Choroid plexus epithelial cell (primary cell): ENCODE data around the gene ITPRID2.
A peak's percentile ranks its signal among the peaks of the same experiment; 100 is the strongest.

ENCODE experiments used
- DNase-seq: peaks from one replicate; pipeline ENCODE4 v3.0.0-alpha.2; 2010; ENCODE audit warnings: low read depth
- H3K4me3 ChIP-seq: 2 replicates; pipeline ENCODE4 v1.5.1; 2011; ENCODE audit warnings: low read depth, mild to moderate bottlenecking, control low read depth, low read length, moderate library complexity
- TF ChIP-seq, protein P1 (sequence below): conservative IDR thresholded peaks from 2 replicates; pipeline ENCODE4 v1.5.1; 2011; ENCODE audit warnings: low read depth, mild to moderate bottlenecking, control low read depth, inconsistent platforms, low read length, moderate library complexity

The ITPRID2 gene

DNA sequence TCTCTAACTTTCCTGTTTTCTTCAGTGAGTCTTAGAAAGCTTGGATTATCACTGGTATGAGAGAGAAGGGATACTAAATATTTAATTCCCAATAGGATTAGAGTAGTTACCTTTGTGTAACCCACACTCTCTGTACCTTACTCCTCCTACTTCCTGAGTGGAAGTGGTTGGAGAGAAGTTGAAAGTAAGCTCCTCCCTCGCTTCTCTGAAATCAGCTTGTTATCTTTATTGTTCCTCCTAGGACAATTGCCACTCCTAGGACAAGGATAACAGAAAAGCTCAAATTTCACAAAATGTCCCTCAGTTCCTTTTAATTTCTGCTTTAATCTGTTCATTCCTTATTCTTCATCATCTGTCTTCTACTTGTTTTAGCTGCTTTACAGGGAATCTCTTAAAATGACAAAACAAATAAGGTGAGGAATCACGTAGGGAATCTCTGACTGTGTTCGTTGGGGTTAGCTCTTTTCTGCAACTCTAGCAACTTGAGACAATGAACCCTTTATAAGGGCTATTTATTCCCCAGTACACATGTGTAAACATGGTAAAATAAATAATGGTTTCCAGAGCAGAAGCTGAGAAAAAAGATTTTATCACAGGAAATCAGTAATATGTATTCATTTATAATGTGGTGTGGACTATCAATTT is 8.6 kb downstream of the ITPRID2 start:
- H3K4me3 ChIP-seq: no peak overlapping the region
- TF ChIP-seq, protein P1, sequence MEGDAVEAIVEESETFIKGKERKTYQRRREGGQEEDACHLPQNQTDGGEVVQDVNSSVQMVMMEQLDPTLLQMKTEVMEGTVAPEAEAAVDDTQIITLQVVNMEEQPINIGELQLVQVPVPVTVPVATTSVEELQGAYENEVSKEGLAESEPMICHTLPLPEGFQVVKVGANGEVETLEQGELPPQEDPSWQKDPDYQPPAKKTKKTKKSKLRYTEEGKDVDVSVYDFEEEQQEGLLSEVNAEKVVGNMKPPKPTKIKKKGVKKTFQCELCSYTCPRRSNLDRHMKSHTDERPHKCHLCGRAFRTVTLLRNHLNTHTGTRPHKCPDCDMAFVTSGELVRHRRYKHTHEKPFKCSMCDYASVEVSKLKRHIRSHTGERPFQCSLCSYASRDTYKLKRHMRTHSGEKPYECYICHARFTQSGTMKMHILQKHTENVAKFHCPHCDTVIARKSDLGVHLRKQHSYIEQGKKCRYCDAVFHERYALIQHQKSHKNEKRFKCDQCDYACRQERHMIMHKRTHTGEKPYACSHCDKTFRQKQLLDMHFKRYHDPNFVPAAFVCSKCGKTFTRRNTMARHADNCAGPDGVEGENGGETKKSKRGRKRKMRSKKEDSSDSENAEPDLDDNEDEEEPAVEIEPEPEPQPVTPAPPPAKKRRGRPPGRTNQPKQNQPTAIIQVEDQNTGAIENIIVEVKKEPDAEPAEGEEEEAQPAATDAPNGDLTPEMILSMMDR: no peak
- DNase-seq: no peak

DNA sequence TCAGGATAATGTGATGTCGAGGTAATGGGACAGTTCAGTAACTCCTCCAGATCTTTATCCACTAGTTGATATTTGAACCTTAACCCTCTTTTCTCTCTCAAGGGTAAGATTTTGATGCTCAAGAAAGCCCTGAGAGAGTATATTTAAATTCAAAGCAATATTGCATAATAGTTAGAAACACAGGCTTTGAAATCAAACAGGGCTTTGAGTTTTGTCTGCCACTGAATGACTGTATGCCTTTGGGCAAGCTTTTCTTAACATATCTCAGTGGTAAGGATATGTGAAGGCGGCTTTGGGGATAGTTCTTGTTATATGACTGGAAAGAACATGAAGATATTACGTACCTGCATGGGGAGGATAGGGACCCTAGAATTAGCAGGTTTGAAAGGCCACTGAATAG is 11.1 kb downstream of the ITPRID2 start:
- DNase-seq: no peak
- no peak overlapping the region for H3K4me3 ChIP-seq
- TF ChIP-seq, protein P1: no peak

- no peak overlapping the region for H3K4me3 ChIP-seq
- TF ChIP-seq, protein P1: peak; percentile 64
- peak; percentile 71 for DNase-seq
These were observed 12.6 kb downstream of the ITPRID2 start for GRCh38 chr2:181904022-181904632.

- no peak for DNase-seq
- TF ChIP-seq, protein P1: no peak
- no peak overlapping the region for H3K4me3 ChIP-seq
These were observed 15.5 kb downstream of the ITPRID2 start for GRCh38 chr2:181907057-181907456.

DNA sequence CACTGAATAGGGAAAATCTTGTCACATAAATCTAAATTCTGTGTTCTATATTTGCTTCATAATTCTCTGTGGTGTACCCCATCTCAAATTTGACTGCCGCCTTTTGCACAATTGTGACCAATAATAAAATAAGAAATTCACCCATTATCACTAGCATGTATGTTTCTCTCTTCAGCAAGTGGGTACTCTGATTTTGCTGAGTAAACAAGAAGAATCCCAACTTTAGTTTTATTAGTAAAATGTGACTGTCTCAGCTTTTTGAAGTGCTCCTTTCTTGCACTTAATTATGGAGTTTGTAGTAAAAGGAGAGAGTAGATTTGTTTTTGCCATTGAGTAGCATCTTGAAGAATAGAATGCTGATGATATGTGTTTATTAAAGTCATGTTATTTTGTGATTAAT is 16.1 kb downstream of the ITPRID2 start:
- DNase-seq: no peak
- TF ChIP-seq, protein P1: no peak
- H3K4me3 ChIP-seq: no peak overlapping the region

DNA sequence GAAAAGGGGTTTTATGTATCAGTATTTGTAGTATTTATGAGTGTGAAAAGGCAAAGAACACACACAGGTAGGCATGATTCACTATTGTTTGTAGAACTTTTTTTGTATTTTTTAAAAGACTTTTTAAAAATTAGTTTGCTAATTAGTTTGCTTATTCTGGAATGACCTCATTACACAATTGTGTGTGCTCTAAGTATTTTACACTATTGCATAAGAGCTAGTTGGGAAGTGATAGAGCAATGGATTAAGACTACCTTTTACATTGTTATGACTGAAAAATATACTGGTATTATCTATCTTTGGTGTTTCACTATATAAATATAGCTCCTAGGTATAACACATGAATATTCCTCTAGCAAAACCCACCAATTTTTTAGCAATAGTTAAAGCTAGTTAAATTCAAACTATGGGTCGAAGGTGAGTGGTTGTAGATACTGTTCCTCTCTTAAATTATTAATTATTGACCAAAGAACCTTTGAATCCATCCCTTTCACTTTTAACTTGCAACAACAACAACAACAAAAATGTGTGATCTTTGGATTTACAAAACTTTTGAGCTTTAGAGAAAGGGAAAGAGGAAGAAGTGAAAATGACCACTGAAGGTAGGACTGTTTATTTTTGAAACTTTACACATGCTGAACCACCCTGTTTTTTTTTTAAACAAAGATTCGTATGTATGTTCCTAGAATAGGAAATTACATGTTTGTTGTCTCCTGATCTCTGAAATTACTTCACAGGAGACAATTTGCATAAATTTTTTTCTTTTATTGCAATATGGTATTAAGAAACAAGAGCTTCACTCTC is 18.7 kb downstream of the ITPRID2 start:
- H3K4me3 ChIP-seq: no peak overlapping the region
- DNase-seq: no peak
- TF ChIP-seq, protein P1: no peak

- TF ChIP-seq, protein P1: no peak
- DNase-seq: no peak
- no peak overlapping the region for H3K4me3 ChIP-seq
These were observed 20.3 kb downstream of the ITPRID2 start for GRCh38 chr2:181911830-181912229.
